ENCODE measurements around the gene CMTR1.

The CMTR1 gene

GRCh38 chr6:37477191-37477590 lies 44.2 kb downstream of the CMTR1 start:
- no peak overlapping the region for H3K27ac ChIP-seq
- H3K27me3 ChIP-seq, result no peaks in the 10 kb centered on the region
- no peaks in the 10 kb centered on the region for H3K9me3 ChIP-seq
- no peak for TF ChIP-seq Cebpa-rat (IDR thresholded peaks at IDR 0.05)
- 0 out of 2 replicates have a peak, but pooled peaks cover 5% of the 10 kb centered on the region for H4K20me1 ChIP-seq
- H3K36me3 ChIP-seq, result peaks cover 100% of the 10 kb centered on the region
- H3K4me1 ChIP-seq, result peaks cover 17% of the 10 kb centered on the region
- H3K4me3 ChIP-seq, result no peak overlapping the region
- H3K4me2 ChIP-seq, result no peak overlapping the region
- no peak overlapping the region for H3K9ac ChIP-seq

DNA sequence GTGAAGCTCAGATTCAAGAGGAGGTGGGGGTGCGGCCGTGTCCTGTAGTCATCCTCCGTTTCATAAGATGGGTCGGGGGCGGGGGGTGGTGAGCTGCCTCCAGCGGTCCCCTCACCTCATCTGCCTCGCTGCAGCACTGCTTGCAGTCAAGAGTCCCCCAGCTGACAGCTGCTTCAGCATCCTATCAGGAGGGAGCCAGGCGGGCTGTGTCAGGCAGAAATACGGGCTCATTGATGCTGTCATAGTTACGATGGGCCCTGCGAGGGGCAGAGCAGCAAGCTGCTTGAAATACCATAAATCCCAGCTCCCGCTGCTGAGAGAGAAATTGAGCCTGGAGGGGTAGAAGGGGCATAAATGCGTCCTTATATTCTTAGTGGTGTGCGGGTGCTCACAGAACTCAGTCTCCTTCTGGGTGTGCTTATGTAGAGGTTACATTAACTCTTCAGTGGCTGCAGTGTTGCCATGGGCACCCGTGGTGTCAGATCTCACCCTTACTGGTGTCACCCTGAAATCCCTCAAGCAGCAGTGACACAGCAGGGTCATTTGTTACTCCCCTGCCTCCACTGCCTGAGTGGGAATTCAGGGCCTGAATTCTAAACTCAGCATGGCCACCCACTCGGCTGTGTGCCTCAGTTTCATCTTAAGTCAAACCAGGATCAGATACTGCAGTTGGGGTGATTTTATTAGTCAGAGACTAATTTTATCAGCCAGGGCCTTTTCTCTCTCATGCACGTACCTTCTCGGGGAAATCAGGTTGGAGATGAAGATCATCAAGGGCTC lies 44.8 kb downstream of the CMTR1 start:
- Histone ChIP-seq H4K20me1 (0 out of 2 replicates have a peak, but pooled peaks cover 5% of the 10 kb centered on the region), H3K9ac (no peak overlapping the region), H3K9me3 (no peaks in the 10 kb centered on the region), H3K4me1 (peaks cover 24% of the 10 kb centered on the region), H3K36me3 (peaks cover 100% of the 10 kb centered on the region), H3K4me3 (no peak overlapping the region), H3K27me3 (no peaks in the 10 kb centered on the region), H3K27ac (no peak overlapping the region), H3K4me2 (no peak overlapping the region)
- no peak for TF ChIP-seq Cebpa-rat (IDR thresholded peaks at IDR 0.05)

DNA sequence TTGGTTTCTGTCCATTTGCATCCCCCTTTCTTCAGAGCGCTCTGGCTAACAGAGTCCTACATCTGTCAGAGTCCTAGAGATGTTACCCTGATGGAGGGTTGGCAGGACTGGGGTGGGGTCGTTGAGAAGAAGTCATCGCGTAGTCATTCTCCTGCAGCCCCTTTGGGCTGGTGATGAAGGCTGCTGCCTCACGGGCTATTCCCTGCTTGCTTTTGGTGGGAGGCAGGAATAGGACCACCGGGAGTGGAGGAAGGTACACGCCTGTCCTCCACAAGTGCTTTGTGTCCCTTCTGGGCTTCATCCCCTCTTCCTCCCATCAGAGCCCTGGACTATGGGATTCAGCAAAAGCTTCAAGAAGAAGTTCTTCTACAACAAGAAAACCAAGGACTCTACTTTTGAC lies 45.8 kb downstream of the CMTR1 start:
- H3K4me2 ChIP-seq, result no peak overlapping the region
- 0 out of 2 replicates have a peak, but pooled peaks cover 12% of the 10 kb centered on the region for H4K20me1 ChIP-seq
- no peak overlapping the region for H3K9ac ChIP-seq
- no peak for TF ChIP-seq Cebpa-rat (IDR thresholded peaks at IDR 0.05)
- peaks cover 33% of the 10 kb centered on the region for H3K4me1 ChIP-seq
- H3K27me3 ChIP-seq, result no peaks in the 10 kb centered on the region
- no peak overlapping the region for H3K4me3 ChIP-seq
- H3K27ac ChIP-seq, result no peak overlapping the region
- no peaks in the 10 kb centered on the region for H3K9me3 ChIP-seq
- H3K36me3 ChIP-seq, result peaks cover 100% of the 10 kb centered on the region

DNA sequence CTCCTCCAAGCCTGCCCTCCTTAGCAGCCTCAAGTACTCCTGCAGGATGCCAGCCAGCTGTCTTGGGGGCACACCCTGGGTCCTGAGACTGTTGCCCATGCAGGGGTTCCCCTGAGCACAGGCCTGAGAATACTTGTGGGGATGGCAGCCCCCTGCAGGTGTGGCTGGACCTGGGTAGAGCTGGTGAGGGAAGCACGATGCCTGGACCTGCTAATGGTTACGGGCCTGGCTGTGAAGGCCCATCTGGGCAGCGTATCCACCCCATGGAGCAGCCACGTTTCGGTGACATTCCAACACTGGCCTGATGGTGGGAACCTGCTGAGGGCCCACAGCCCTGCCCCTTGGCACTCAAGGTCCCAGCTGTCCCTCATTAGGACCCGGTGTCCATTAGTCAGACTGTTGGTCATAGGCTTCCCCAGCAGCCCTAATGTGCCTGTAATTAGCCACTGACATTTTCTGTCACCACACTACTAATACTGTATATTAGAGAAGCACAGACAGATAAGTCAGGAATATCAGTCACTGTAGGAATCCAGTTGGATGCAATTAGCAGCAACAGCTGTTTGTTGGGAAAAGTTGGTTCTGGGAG lies 46.3 kb downstream of the CMTR1 start:
- no peak overlapping the region for H3K4me3 ChIP-seq
- no peaks in the 10 kb centered on the region for H3K9me3 ChIP-seq
- no peak overlapping the region for H3K9ac ChIP-seq
- no peak overlapping the region for H3K27ac ChIP-seq
- peaks cover 95% of the 10 kb centered on the region for H3K36me3 ChIP-seq
- no peak for TF ChIP-seq Cebpa-rat (IDR thresholded peaks at IDR 0.05)
- H4K20me1 ChIP-seq, result 0 out of 2 replicates have a peak, but pooled peaks cover 14% of the 10 kb centered on the region
- H3K4me1 ChIP-seq, result peaks cover 37% of the 10 kb centered on the region
- no peak overlapping the region for H3K4me2 ChIP-seq
- H3K27me3 ChIP-seq, result no peaks in the 10 kb centered on the region

DNA sequence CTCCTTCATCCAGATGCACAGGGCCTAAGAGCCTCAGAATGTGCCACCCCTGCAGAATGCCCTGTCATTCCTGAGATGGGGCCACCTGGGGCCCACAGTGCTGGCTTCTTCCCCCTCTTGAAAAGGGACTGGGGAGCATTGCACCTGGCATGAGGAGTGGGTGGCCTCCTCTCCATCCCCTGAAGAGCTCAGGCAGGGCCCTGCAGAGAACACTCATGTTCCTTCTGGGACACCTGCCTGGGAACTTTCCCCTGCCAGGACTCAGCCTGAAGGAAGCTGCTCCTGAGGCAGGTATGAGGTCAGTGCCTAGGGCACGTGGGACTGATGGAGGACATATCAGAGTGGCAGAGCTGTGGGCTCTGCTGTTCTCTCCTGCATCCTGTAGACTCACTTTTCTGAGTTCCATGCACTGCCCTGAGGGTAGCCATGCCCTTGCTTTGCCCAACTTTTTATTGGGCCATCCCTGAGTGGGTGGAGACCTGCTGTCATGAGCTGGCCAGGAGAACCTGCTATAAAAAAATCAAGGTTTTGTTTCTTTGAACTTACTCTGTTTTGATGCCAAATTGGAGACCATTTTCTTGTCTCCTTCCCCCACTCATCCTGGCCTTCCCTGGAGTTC lies 47.2 kb downstream of the CMTR1 start:
- 0 out of 2 replicates have a peak, but pooled peaks cover 14% of the 10 kb centered on the region for H4K20me1 ChIP-seq
- no peak for TF ChIP-seq Cebpa-rat (IDR thresholded peaks at IDR 0.05)
- H3K9me3 ChIP-seq, result no peaks in the 10 kb centered on the region
- no peak overlapping the region for H3K4me3 ChIP-seq
- H3K27me3 ChIP-seq, result no peaks in the 10 kb centered on the region
- H3K9ac ChIP-seq, result no peak overlapping the region
- no peak overlapping the region for H3K4me2 ChIP-seq
- H3K27ac ChIP-seq, result no peak overlapping the region
- H3K36me3 ChIP-seq, result peaks cover 86% of the 10 kb centered on the region
- peaks cover 45% of the 10 kb centered on the region for H3K4me1 ChIP-seq

GRCh38 chr6:37480951-37481534 lies 48.0 kb downstream of the CMTR1 start:
- H4K20me1 ChIP-seq, result 0 out of 2 replicates have a peak, but pooled peaks cover 14% of the 10 kb centered on the region
- H3K4me3 ChIP-seq, result no peak overlapping the region
- H3K27me3 ChIP-seq, result no peaks in the 10 kb centered on the region
- no peak overlapping the region for H3K9ac ChIP-seq
- H3K4me1 ChIP-seq, result peaks cover 49% of the 10 kb centered on the region
- TF ChIP-seq Cebpa-rat (IDR thresholded peaks at IDR 0.05), result no peak
- no peak overlapping the region for H3K27ac ChIP-seq
- H3K4me2 ChIP-seq, result no peak overlapping the region
- peaks cover 80% of the 10 kb centered on the region for H3K36me3 ChIP-seq
- no peaks in the 10 kb centered on the region for H3K9me3 ChIP-seq

GRCh38 chr6:37481711-37482605 lies 48.9 kb downstream of the CMTR1 start:
- Histone ChIP-seq H4K20me1 (0 out of 2 replicates have a peak, but pooled peaks cover 14% of the 10 kb centered on the region), H3K9me3 (no peaks in the 10 kb centered on the region), H3K4me2 (peak overlapping the region; percentile 69), H3K27me3 (no peaks in the 10 kb centered on the region), H3K4me3 (no peak overlapping the region), H3K36me3 (peaks cover 77% of the 10 kb centered on the region), H3K27ac (no peak overlapping the region), H3K9ac (no peak overlapping the region), H3K4me1 (peaks cover 49% of the 10 kb centered on the region)
- no peak for TF ChIP-seq Cebpa-rat (IDR thresholded peaks at IDR 0.05)

DNA sequence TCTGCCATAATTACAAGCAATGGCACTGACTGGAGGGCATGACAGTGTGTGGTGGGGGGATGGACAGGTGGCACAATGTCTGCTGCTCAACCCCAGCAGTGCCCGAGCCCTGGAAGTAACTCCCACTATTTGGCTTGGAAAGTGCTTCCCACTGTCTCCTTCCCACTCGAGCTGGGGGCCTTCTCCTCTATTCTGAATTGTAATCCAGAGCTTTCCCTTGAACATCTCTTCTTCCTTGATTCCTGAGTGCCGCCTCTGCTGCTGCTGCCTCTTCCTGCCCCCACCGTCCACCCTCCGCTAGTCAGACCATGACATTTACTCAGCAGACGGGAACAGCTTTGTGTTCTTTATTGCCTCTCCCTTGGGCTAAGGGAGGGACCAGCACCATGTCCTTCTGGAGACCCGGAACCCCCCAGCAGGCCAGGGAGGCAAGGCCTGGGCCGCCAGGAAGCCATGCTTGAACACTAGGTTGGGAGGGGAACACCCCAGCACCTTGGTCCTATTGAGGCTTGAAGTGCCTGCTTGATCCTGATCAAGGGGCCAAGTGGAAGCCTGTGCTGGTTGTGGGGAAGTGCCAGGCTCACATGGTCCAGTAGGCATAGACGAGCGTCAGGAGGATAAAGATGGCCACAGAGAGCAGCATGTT lies 49.7 kb downstream of the CMTR1 start:
- Histone ChIP-seq H3K27ac (peak overlapping the region; percentile 70), H3K9ac (peak overlapping the region; percentile 35; the same call in 1 of the 2 replicates), H3K4me3 (no peak overlapping the region), H3K27me3 (no peaks in the 10 kb centered on the region), H4K20me1 (peaks cover 19% of the 10 kb centered on the region; the same call in 1 of the 2 replicates), H3K9me3 (no peaks in the 10 kb centered on the region), H3K36me3 (peaks cover 73% of the 10 kb centered on the region), H3K4me2 (peak overlapping the region; percentile 69), H3K4me1 (peaks cover 54% of the 10 kb centered on the region)
- no peak for TF ChIP-seq Cebpa-rat (IDR thresholded peaks at IDR 0.05)
